Loucy (cell line): ENCODE data around the gene PPM1N.

Experiments
- CTCF ChIP-seq: fragments of 200-600 bp; sonication (generic); conservative IDR thresholded peaks from 2 replicates; pipeline ENCODE4 v1.5.1; 2014; ENCODE audit warnings: mild to moderate bottlenecking, antibody characterized with exemption, low read length
- EZH2phosphoT487 ChIP-seq: fragments of 200-600 bp; IDR thresholded peaks from 2 replicates; pipeline ENCODE4 v1.6.1; 2018; ENCODE audit warnings: antibody characterized with exemption, mild to moderate bottlenecking, moderate library complexity, borderline replicate concordance

GRCh38 chr19:45488708-45489107 lies 9.5 kb upstream of the PPM1N start:
- TF ChIP-seq CTCF = no peak
- TF ChIP-seq EZH2phosphoT487 = no peak
